H1 (cell line): Measurements from ENCODE around the gene DENND2C.

Source experiments
- ATF2 ChIP-seq: IDR thresholded peaks from 2 replicates; pipeline ENCODE4 v1.6.1; 2012; ENCODE audit warnings: low read length, inconsistent platforms
- CBX5 ChIP-seq: fragments of 300-800, 300-1000 bp; sonication (generic); IDR thresholded peaks from 2 replicates; pipeline ENCODE4 v1.7.1; 2016; ENCODE audit warnings: antibody characterized with exemption, low read length, low read depth
- CTCF ChIP-seq, 3 experiments: IDR thresholded peaks; 1 replicate in 2 of 3; 2 replicates in 1 of 3; pipeline versions ENCODE4 v1.5.1 to v1.6.1; 2011; ENCODE audit warnings: low read length in 3 of 3, mild to moderate bottlenecking in 3 of 3, inconsistent platforms in 2 of 3, low read depth in 1 of 3, moderate library complexity in 1 of 3; ENCODE audit not compliant: insufficient read depth in 1 of 3; ENCODE audit errors: control extremely low read depth in 1 of 3
- EP300 ChIP-seq, 2 experiments: IDR thresholded peaks; 1 replicate in 1 of 2; 2 replicates in 1 of 2; pipeline ENCODE4 v1.6.1; 2011 to 2012; ENCODE audit warnings: low read depth in 2 of 2, low read length in 2 of 2, mild to moderate bottlenecking in 2 of 2, borderline replicate concordance in 1 of 2, inconsistent platforms in 1 of 2, moderate library complexity in 1 of 2
- FOSL1 ChIP-seq: IDR thresholded peaks from 2 replicates; pipeline ENCODE4 v1.6.1; 2011; ENCODE audit warnings: mild to moderate bottlenecking, low read depth, low read length, moderate library complexity; ENCODE audit not compliant: insufficient read depth
- GABPA ChIP-seq: IDR thresholded peaks from 2 replicates; pipeline ENCODE4 v1.6.1; 2011; ENCODE audit warnings: mild to moderate bottlenecking, low read length, moderate library complexity, borderline replicate concordance; ENCODE audit not compliant: insufficient read depth
- POLR2A ChIP-seq, 2 experiments: IDR thresholded peaks; 1 replicate in 1 of 2; 2 replicates in 1 of 2; pipeline ENCODE4 v1.6.1; 2011; ENCODE audit warnings: low read depth in 2 of 2, low read length in 2 of 2, mild to moderate bottlenecking in 2 of 2; ENCODE audit errors: control extremely low read depth in 1 of 2
- SUZ12 ChIP-seq: fragments of 200-600 bp; sonication (generic); IDR thresholded peaks from 2 replicates; pipeline ENCODE4 v1.6.1; 2012; ENCODE audit warnings: mild to moderate bottlenecking, inconsistent platforms, low read length, moderate library complexity, mixed read lengths
- TCF12 ChIP-seq: IDR thresholded peaks from 2 replicates; pipeline ENCODE4 v1.6.1; 2011; ENCODE audit warnings: low read depth, mild to moderate bottlenecking, low read length

- TF ChIP-seq CTCF (IDR thresholded peaks at IDR 0.05; ENCODE audit: control extremely low read depth in 1 of 3, insufficient read depth in 1 of 3, low read depth in 1 of 3, low read length in 3 of 3) (no peak), ATF2 (no peak), CBX5 (no peak), FOSL1 (no peak), EP300 (IDR thresholded peaks at IDR 0.05; ENCODE audit: borderline replicate concordance in 1 of 2, low read depth in 2 of 2, low read length in 2 of 2) (no peak), POLR2A (IDR thresholded peaks at IDR 0.05; ENCODE audit: control extremely low read depth in 1 of 2, low read depth in 2 of 2, low read length in 2 of 2) (no peak), TCF12 (no peak), SUZ12 (no peak), GABPA (no peak)
These were observed 95.5 kb downstream of the DENND2C start for GRCh38 chr1:114574365-114574764.
